ENCODE results near the gene LYPD6B. TPM values are rescaled to one million over a fixed set of nuclear protein-coding genes. Genes with fewer than 3 reads are reported as not detected.

Gene LYPD6B
- total RNA-seq, 1 experiment from 2014 or later: 2.0 TPM

DNA sequence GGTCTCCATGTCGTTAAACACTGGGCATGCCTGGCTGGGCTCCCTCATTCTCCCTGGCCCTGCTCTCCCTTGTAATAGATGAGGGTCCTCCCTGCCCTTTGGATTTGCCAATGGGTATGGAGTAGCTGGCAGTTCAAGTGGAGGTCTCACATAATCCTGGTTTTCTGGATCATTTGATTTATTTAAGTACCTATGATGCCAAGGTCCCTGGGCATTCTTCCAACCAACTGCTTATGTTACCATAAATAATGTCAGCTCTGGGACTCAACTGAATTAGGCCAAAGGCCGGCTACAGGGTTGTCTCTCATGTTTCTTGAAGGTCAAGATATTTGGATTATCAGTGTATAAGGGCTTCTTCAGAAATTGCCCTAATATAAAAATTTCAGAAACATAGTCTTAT, 186.9 kb downstream of the LYPD6B start:
- Histone ChIP-seq H2BK12ac (ENCODE audit: insufficient read length, low read depth, low read length) (no peak overlapping the region), H3K23ac (ENCODE audit: insufficient read length, low read depth, low read length) (no peak overlapping the region), H2AFZ (ENCODE audit: low read length) (no peak overlapping the region), H4K91ac (ENCODE audit: insufficient read length, low read depth, low read length) (no peak overlapping the region), H4K5ac (ENCODE audit: insufficient read length, low read depth, low read length) (no peak overlapping the region), H3K9ac (ENCODE audit: extremely low read depth, insufficient read length, low read length) (no peak overlapping the region), H2BK5ac (ENCODE audit: insufficient read length, low read length) (no peak overlapping the region), H3K4me2 (ENCODE audit: insufficient read depth, insufficient read length, low read length) (no peak overlapping the region), H3K23me2 (ENCODE audit: insufficient read length, low read depth, low read length, poor library complexity, severe bottlenecking) (no peaks in the 10 kb centered on the region), H3K4ac (ENCODE audit: low read depth, low read length) (no peak overlapping the region), H3K18ac (ENCODE audit: insufficient read length, low read depth, low read length) (no peak overlapping the region), H4K20me1 (ENCODE audit: control insufficient read depth, insufficient read depth, insufficient read length) (no peaks in the 10 kb centered on the region), H3K27me3 (ENCODE audit: insufficient read depth, low read length) (no peaks in the 10 kb centered on the region), H2BK120ac (ENCODE audit: low read depth, low read length, poor library complexity, severe bottlenecking) (no peak overlapping the region), H2AK5ac (ENCODE audit: insufficient read length, low read length) (no peak overlapping the region), H3K27ac (ENCODE audit: insufficient read length, low read depth, low read length) (no peak overlapping the region), H3K79me2 (ENCODE audit: insufficient read depth, low read length) (no peaks in the 10 kb centered on the region), H3K56ac (ENCODE audit: insufficient read length, low read depth, low read length) (no peak overlapping the region), H3K79me1 (ENCODE audit: insufficient read depth, low read depth, low read length, poor library complexity, severe bottlenecking) (no peaks in the 10 kb centered on the region), H3T11ph (ENCODE audit: low read length) (no peak overlapping the region), H3K4me1 (ENCODE audit: insufficient read depth, low read length) (peaks cover 8% of the 10 kb centered on the region; the same call in 1 of the 2 replicates), H2BK15ac (ENCODE audit: low read depth, low read length) (no peak overlapping the region), H3K9me3 (ENCODE audit: control insufficient read depth, low read depth, low read length) (no peaks in the 10 kb centered on the region), H3K14ac (ENCODE audit: insufficient read depth, low read length) (no peak overlapping the region), H4K8ac (replicated peaks; ENCODE audit: insufficient read length, low read depth, low read length) (no peak overlapping the region), H2BK20ac (ENCODE audit: low read depth, low read length, poor library complexity, severe bottlenecking) (no peak overlapping the region)
- no peaks in the 10 kb centered on the region; the same call in 1 of the 2 replicates for H3K27me3 Mint-ChIP-seq (ENCODE audit: low read depth)
- H3K36me3 Mint-ChIP-seq (ENCODE audit: insufficient read depth in 1 of 3, low read depth in 3 of 3): no peaks in the 10 kb centered on the region
- no CpG with 5 or more reads among the region's 2 CpGs for WGBS (ENCODE audit: extremely low coverage, insufficient read length, low lambda C conversion rate)
- no peak for DNase-seq
- H3K4me1 Mint-ChIP-seq: peaks cover 15 to 39% of the 10 kb centered on the region in 2 experiments
- H3K4me3 Mint-ChIP-seq: no peak overlapping the region
- no peaks in the 10 kb centered on the region for H3K9me3 Mint-ChIP-seq
- TF ChIP-seq, protein P1, sequence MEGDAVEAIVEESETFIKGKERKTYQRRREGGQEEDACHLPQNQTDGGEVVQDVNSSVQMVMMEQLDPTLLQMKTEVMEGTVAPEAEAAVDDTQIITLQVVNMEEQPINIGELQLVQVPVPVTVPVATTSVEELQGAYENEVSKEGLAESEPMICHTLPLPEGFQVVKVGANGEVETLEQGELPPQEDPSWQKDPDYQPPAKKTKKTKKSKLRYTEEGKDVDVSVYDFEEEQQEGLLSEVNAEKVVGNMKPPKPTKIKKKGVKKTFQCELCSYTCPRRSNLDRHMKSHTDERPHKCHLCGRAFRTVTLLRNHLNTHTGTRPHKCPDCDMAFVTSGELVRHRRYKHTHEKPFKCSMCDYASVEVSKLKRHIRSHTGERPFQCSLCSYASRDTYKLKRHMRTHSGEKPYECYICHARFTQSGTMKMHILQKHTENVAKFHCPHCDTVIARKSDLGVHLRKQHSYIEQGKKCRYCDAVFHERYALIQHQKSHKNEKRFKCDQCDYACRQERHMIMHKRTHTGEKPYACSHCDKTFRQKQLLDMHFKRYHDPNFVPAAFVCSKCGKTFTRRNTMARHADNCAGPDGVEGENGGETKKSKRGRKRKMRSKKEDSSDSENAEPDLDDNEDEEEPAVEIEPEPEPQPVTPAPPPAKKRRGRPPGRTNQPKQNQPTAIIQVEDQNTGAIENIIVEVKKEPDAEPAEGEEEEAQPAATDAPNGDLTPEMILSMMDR (conservative IDR thresholded peaks at IDR 0.05): no peak
- H3K27ac Mint-ChIP-seq: no peak overlapping the region

Measured in H9 (cell line).